K562 (cell line): ENCODE results near the gene ZNF547. TPM values are rescaled to one million over a fixed set of nuclear protein-coding genes. Genes with fewer than 3 reads are reported as not detected.

Source experiments
- ATAC-seq: fragments of 200-7000 bp; cut with Tn5 transposase; 3 replicates; pipeline ENCODE4 v1.9.1; 2020; ENCODE audit warnings: moderate library complexity
- BruUV-seq: library from RNA; stranded (reverse); fragments of 400-500 nt; replicated peaks from 2 replicates; lab custom pipeline; 2021; lab: Mats Ljungman, UMichigan
- CTCF ChIA-PET: fragments of 300-600 bp; formaldehyde crosslinking; extraction: SDS; loops from one replicate; lab custom pipeline; 2021; ENCODE audit warnings: low intra/inter-chr PET ratio; lab: Yijun Ruan, JAX
- POLR2A ChIA-PET: fragments of 300-600, 350-650 bp; sonication (Branson Sonifier 250); formaldehyde crosslinking; extraction: SDS; loops from one replicate; lab custom pipeline; 2021; ENCODE audit warnings: antibody characterized with exemption, inconsistent platforms; lab: Yijun Ruan, JAX
- DNase-seq, 4 experiments: peaks; one replicate each; pipeline versions ENCODE4 v3.0.0 to v3.0.0-alpha.2; 2011 to 2018; ENCODE audit warnings: low spot score in 3 of 4, mixed read lengths in 3 of 4; ENCODE audit errors: extremely low read depth in 1 of 4
- FAIRE-seq: peaks from 2 replicates; lab custom pipeline; 2011; peaks lifted over from hg19 to GRCh38; lab: Jason Lieb, UNC
- H2AFZ ChIP-seq: 2 replicates; pipeline ENCODE4 v1.6.0; 2011; ENCODE audit warnings: low read depth, low read length, control low read depth, inconsistent platforms
- H3K27ac ChIP-seq: fragments of 200-600 bp; 3 replicates; pipeline ENCODE4 v1.8.0; 2011; ENCODE audit warnings: low read depth, mild to moderate bottlenecking, control low read depth, inconsistent platforms, low read length, moderate library complexity, mixed read lengths; ENCODE audit errors: extremely low read depth
- H3K27me3 ChIP-seq, 2 experiments: fragments of 300-600 bp in 1 of 2; 2 replicates in 1 of 2; 3 replicates in 1 of 2; pipeline versions ENCODE4 v1.6.0 to v1.8.0; 2011; ENCODE audit warnings: inconsistent platforms in 2 of 2, low read length in 2 of 2, mild to moderate bottlenecking in 1 of 2, mixed read lengths in 1 of 2, moderate library complexity in 1 of 2; ENCODE audit not compliant: control insufficient read depth in 2 of 2, insufficient read depth in 2 of 2
- H3K36me3 ChIP-seq: fragments of 300-600 bp; 3 replicates; pipeline ENCODE4 v1.8.0; 2011; ENCODE audit warnings: mild to moderate bottlenecking, low read length, inconsistent platforms; ENCODE audit not compliant: control insufficient read depth, insufficient read depth
- H3K4me1 ChIP-seq, 2 experiments: fragments of 200-600 bp in 1 of 2; replicated peaks in 1 of 2; 2 replicates in 1 of 2; 3 replicates in 1 of 2; pipeline versions ENCODE4 v1.5.1 to v1.8.0; 2011; ENCODE audit warnings: inconsistent platforms in 2 of 2, low read length in 2 of 2, mild to moderate bottlenecking in 1 of 2, mixed read lengths in 1 of 2, moderate library complexity in 1 of 2; ENCODE audit not compliant: control insufficient read depth in 2 of 2, insufficient read depth in 2 of 2
- H3K4me2 ChIP-seq: 2 replicates; pipeline ENCODE4 v1.6.1; 2011; ENCODE audit warnings: low read length, control low read depth, inconsistent platforms, mixed read lengths; ENCODE audit not compliant: insufficient read depth
- H3K4me3 ChIP-seq: fragments of 200-600 bp; sonication (generic), shearing (Covaris generic); 2 replicates; pipeline ENCODE4 v1.5.1; 2016; ENCODE audit warnings: control low read depth, inconsistent platforms
- H3K79me2 ChIP-seq: fragments of 200-600 bp; 3 replicates; pipeline ENCODE4 v1.8.0; 2011; ENCODE audit warnings: low read length, inconsistent platforms; ENCODE audit not compliant: control insufficient read depth, insufficient read depth
- H3K9ac ChIP-seq, 2 experiments: 2 replicates each; pipeline versions ENCODE4 v1.6.0 to v1.6.1; 2011; ENCODE audit warnings: low read depth in 2 of 2, low read length in 2 of 2, control low read depth in 1 of 2, inconsistent platforms in 1 of 2, mild to moderate bottlenecking in 1 of 2, mixed read lengths in 1 of 2; ENCODE audit not compliant: insufficient read depth in 1 of 2
- H3K9me1 ChIP-seq: one replicate; pipeline ENCODE4 v1.6.0; 2011; ENCODE audit warnings: inconsistent platforms, mild to moderate bottlenecking, low read length, moderate library complexity; ENCODE audit not compliant: control insufficient read depth, insufficient read depth
- H3K9me3 ChIP-seq: replicated peaks from 2 replicates; pipeline ENCODE4 v1.5.1; 2011; ENCODE audit warnings: low read depth, low read length, inconsistent platforms; ENCODE audit not compliant: control insufficient read depth, insufficient read depth
- H4K20me1 ChIP-seq: replicated peaks from 2 replicates; pipeline ENCODE4 v1.6.1; 2011; ENCODE audit warnings: low read length, inconsistent platforms, mixed read lengths; ENCODE audit not compliant: control insufficient read depth, insufficient read depth
- FOSL1 ChIP-seq: fragments of 200-800 bp; sonication (Bioruptor generic); conservative IDR thresholded peaks from 2 replicates; pipeline ENCODE4 v1.6.1; 2016; ENCODE audit warnings: missing genetic modification characterization, missing compliant biosample characterization
- RCOR1 ChIP-seq, 2 experiments: IDR thresholded peaks; 2 replicates each; pipeline ENCODE4 v1.6.1; 2012; ENCODE audit warnings: low read depth in 2 of 2, low read length in 2 of 2, borderline replicate concordance in 1 of 2, improper control_type of control experiment in 1 of 2
- ZNF75A ChIP-seq: fragments of 450-650 bp; formaldehyde crosslinking; IDR thresholded peaks from 2 replicates; pipeline ENCODE4 v1.4.0; 2020; ENCODE audit warnings: mild to moderate bottlenecking
- whole genome bisulfite sequencing: fragments of 100-300 bp; shearing (Covaris generic); methylation state at CpG from one replicate; pipeline ENCODE4 v1.1.6; 2016; ENCODE audit warnings: low coverage, mixed read lengths; ENCODE audit not compliant: insufficient coverage; ENCODE audit errors: missing lambda C conversion rate; 5-methylcytosine and 5-hydroxymethylcytosine counted together
- in situ Hi-C: fragments of 300-500 bp; cut with MboI; formaldehyde crosslinking; loops from 4 replicates; pipeline ENCODE4 v1.15.0; 2018; ENCODE audit warnings: inconsistent platforms, mixed read lengths
- intact Hi-C: fragments of 100-400 bp; cut with micrococcal nuclease; formaldehyde crosslinking; loops from 2 replicates; pipeline ENCODE4 v1.14.2; 2022
- polyA plus RNA-seq, 8 experiments: library from polyadenylated mRNA; depleted of rRNA in 4 of 8; stranded (reverse) in 5 of 8; unstranded in 3 of 8; fragments of >200 nt; fragmentation: Nextera tagmentation in 2 of 8; fragmentation: Illumina TruSeq in 1 of 8; extraction: Ambion mirVana in 2 of 8; extraction: Trizol in 1 of 8; gene quantifications; 2 replicates each; pipeline versions ENCODE4 v1.2.1 to v1.2.3, GENCODE V29; 2011 to 2014; ENCODE audit warnings: inconsistent platforms in 1 of 8, missing spikeins in 1 of 8
- total RNA-seq, 7 experiments: library from RNA; depleted of rRNA in 6 of 7; stranded (reverse); fragments of >200 nt in 6 of 7; fragmentation: Illumina TruSeq in 2 of 7; extraction: Trizol in 2 of 7; gene quantifications; 2 replicates each; pipeline versions ENCODE4 v1.2.1 to v1.2.3, GENCODE V29; 2011 to 2021; ENCODE audit warnings: low replicate concordance in 1 of 7

The ZNF547 gene
- total and polyA plus RNA-seq, 9 of the 15 experiments (the other 6 are each of a cell fraction or from before 2014, with no cell fraction given), result 0.03 to 0.96 (median 0.30) TPM

- no TSS peak for BruUV-seq
- H3K9me3 ChIP-seq, result peaks cover 18% of the 10 kb centered on the region
- intact Hi-C loops, result no loop called here
Measured at GRCh38 chr19:57421037-57421436, 57.7 kb downstream of the ZNF547 start.

More at GRCh38 chr19:57421037-57421436, 57.7 kb downstream of the ZNF547 start:
- 85% methylated on average over 3 of the region's 3 CpGs for WGBS
- Histone ChIP-seq H3K4me1 (no peaks in the 10 kb centered on the region), H3K4me3 (no peak overlapping the region), H3K9ac (no peak overlapping the region), H4K20me1 (no peaks in the 10 kb centered on the region), H3K4me2 (no peak overlapping the region), H3K36me3 (peaks cover 33% of the 10 kb centered on the region), H3K27me3 (no peaks in the 10 kb centered on the region), H3K79me2 (no peaks in the 10 kb centered on the region), H3K27ac (no peak overlapping the region), H3K9me1 (no peaks in the 10 kb centered on the region), H2AFZ (no peak overlapping the region)
- FAIRE-seq, result no peak
- in situ Hi-C loops, result no loop called here
- POLR2A ChIA-PET, result interaction anchor here (0.6 kb wide), 1 partner anchor 61 kb away, joined by 3 read pairs; no protein-coding TSS in a partner anchor
- CTCF ChIA-PET, result no interaction called here
- ATAC-seq, result no peak
- DNase-seq, result no peak
- peak; percentile 80 for TF ChIP-seq ZNF75A (CRISPR knock-in tag)
- TF ChIP-seq RCOR1 (IDR thresholded peaks at IDR 0.05; ENCODE audit: borderline replicate concordance in 1 of 2, low read depth in 2 of 2, low read length in 2 of 2), result no peak
- no peak for TF ChIP-seq FOSL1 (tag)

Other genes with a start within 250 kb of the ZNF547 start
Only the 7 nearest of the 22 such genes appear.
- 18.5 and 22.1 TPM in 2 replicates for gene ZNF460, start 83.1 kb upstream of the ZNF547 start, total RNA-seq (2014; rRNA removed)
- gene ZNF460, start 83.1 kb upstream of the ZNF547 start, total RNA-seq (2014; rRNA removed; fragmentation: Illumina TruSeq; extraction: Trizol), result 36.2 and 36.7 TPM in 2 replicates
- 24.7 and 24.9 TPM in 2 replicates for gene ZNF460, start 83.1 kb upstream of the ZNF547 start, total RNA-seq (2015; rRNA removed; fragmentation: Illumina TruSeq; extraction: Trizol)
- gene ZNF460, start 83.1 kb upstream of the ZNF547 start, total RNA-seq (2021), result 28.0 and 29.6 TPM in 2 replicates
- 16.6 and 23.6 TPM in 2 replicates for gene ZNF460, start 83.1 kb upstream of the ZNF547 start, polyA plus RNA-seq (2011; rRNA removed)
- gene ZNF460, start 83.1 kb upstream of the ZNF547 start, polyA plus RNA-seq (2014; fragmentation: Illumina TruSeq; extraction: Trizol), result 1.1 and 1.2 TPM in 2 replicates
- under 1 TPM; 0.45 to 0.87 TPM for gene ZNF460, start 83.1 kb upstream of the ZNF547 start, polyA plus RNA-seq (2014; fragmentation: Nextera tagmentation; extraction: Ambion mirVana)
- gene ZNF460, start 83.1 kb upstream of the ZNF547 start, polyA plus RNA-seq (2014; rRNA removed), result 5.6 and 7.1 TPM in 2 replicates
- 2.4 and 3.0 TPM in 2 replicates for gene ZNF543, start 43.1 kb upstream of the ZNF547 start, total RNA-seq (2014; rRNA removed)
- 5.5 and 6.7 TPM in 2 replicates for gene ZNF543, start 43.1 kb upstream of the ZNF547 start, total RNA-seq (2014; rRNA removed; fragmentation: Illumina TruSeq; extraction: Trizol)
- gene ZNF543, start 43.1 kb upstream of the ZNF547 start, total RNA-seq (2015; rRNA removed; fragmentation: Illumina TruSeq; extraction: Trizol), result 3.8 and 4.5 TPM in 2 replicates
- gene ZNF543, start 43.1 kb upstream of the ZNF547 start, total RNA-seq (2021), result 3.8 and 4.7 TPM in 2 replicates
- gene ZNF543, start 43.1 kb upstream of the ZNF547 start, polyA plus RNA-seq (2011; rRNA removed), result 1.9 and 2.4 TPM in 2 replicates
- gene ZNF543, start 43.1 kb upstream of the ZNF547 start, polyA plus RNA-seq (2014; fragmentation: Illumina TruSeq; extraction: Trizol), result 1.1 and 1.2 TPM in 2 replicates
- under 1 TPM; 0.14 to 0.46 TPM for gene ZNF543, start 43.1 kb upstream of the ZNF547 start, polyA plus RNA-seq (2014; fragmentation: Nextera tagmentation; extraction: Ambion mirVana)
- 1.5 and 1.6 TPM in 2 replicates for gene ZNF543, start 43.1 kb upstream of the ZNF547 start, polyA plus RNA-seq (2014; rRNA removed)
- gene ZNF304, start 12.3 kb upstream of the ZNF547 start, total RNA-seq (2014; rRNA removed), result 2.3 and 3.6 TPM in 2 replicates
- 4.5 and 5.2 TPM in 2 replicates for gene ZNF304, start 12.3 kb upstream of the ZNF547 start, total RNA-seq (2014; rRNA removed; fragmentation: Illumina TruSeq; extraction: Trizol)
- 3.6 and 4.2 TPM in 2 replicates for gene ZNF304, start 12.3 kb upstream of the ZNF547 start, total RNA-seq (2015; rRNA removed; fragmentation: Illumina TruSeq; extraction: Trizol)
- gene ZNF304, start 12.3 kb upstream of the ZNF547 start, total RNA-seq (2021), result 3.6 and 4.2 TPM in 2 replicates
- gene ZNF304, start 12.3 kb upstream of the ZNF547 start, polyA plus RNA-seq (2011; rRNA removed), result 4.3 and 5.5 TPM in 2 replicates
- gene ZNF304, start 12.3 kb upstream of the ZNF547 start, polyA plus RNA-seq (2014; fragmentation: Illumina TruSeq; extraction: Trizol), result 3.3 and 3.4 TPM in 2 replicates
- 1 to 10 TPM in 1 of 2 experiments, under 1 TPM in 1; 0.82 to 1.0 TPM for gene ZNF304, start 12.3 kb upstream of the ZNF547 start, polyA plus RNA-seq (2014; fragmentation: Nextera tagmentation; extraction: Ambion mirVana)
- gene ZNF304, start 12.3 kb upstream of the ZNF547 start, polyA plus RNA-seq (2014; rRNA removed), result 2.0 and 2.1 TPM in 2 replicates
- 2.8 and 3.4 TPM in 2 replicates for gene TRAPPC2B, start within 50 bp of the ZNF547 start, total RNA-seq (2014; rRNA removed)
- 4.4 and 5.4 TPM in 2 replicates for gene TRAPPC2B, start within 50 bp of the ZNF547 start, total RNA-seq (2014; rRNA removed; fragmentation: Illumina TruSeq; extraction: Trizol)
- 3.3 and 3.5 TPM in 2 replicates for gene TRAPPC2B, start within 50 bp of the ZNF547 start, total RNA-seq (2015; rRNA removed; fragmentation: Illumina TruSeq; extraction: Trizol)
- 1.8 and 2.2 TPM in 2 replicates for gene TRAPPC2B, start within 50 bp of the ZNF547 start, total RNA-seq (2021)
- gene TRAPPC2B, start within 50 bp of the ZNF547 start, polyA plus RNA-seq (2011; rRNA removed), result 7.0 and 10.5 TPM in 2 replicates
- gene TRAPPC2B, start within 50 bp of the ZNF547 start, polyA plus RNA-seq (2014; fragmentation: Illumina TruSeq; extraction: Trizol), result 5.0 and 5.2 TPM in 2 replicates
- gene TRAPPC2B, start within 50 bp of the ZNF547 start, polyA plus RNA-seq (2014; fragmentation: Nextera tagmentation; extraction: Ambion mirVana), result 10 to 100 TPM; 13.1 to 20.4 TPM
- 4.0 and 4.6 TPM in 2 replicates for gene TRAPPC2B, start within 50 bp of the ZNF547 start, polyA plus RNA-seq (2014; rRNA removed)
- gene ZNF548, start 26.3 kb downstream of the ZNF547 start, total RNA-seq (2014; rRNA removed), result 4.0 and 5.0 TPM in 2 replicates
- 5.4 and 6.0 TPM in 2 replicates for gene ZNF548, start 26.3 kb downstream of the ZNF547 start, total RNA-seq (2014; rRNA removed; fragmentation: Illumina TruSeq; extraction: Trizol)
- gene ZNF548, start 26.3 kb downstream of the ZNF547 start, total RNA-seq (2015; rRNA removed; fragmentation: Illumina TruSeq; extraction: Trizol), result 4.6 and 5.8 TPM in 2 replicates
- 3.8 and 4.5 TPM in 2 replicates for gene ZNF548, start 26.3 kb downstream of the ZNF547 start, total RNA-seq (2021)
- 6.2 and 8.7 TPM in 2 replicates for gene ZNF548, start 26.3 kb downstream of the ZNF547 start, polyA plus RNA-seq (2011; rRNA removed)
- gene ZNF548, start 26.3 kb downstream of the ZNF547 start, polyA plus RNA-seq (2014; fragmentation: Illumina TruSeq; extraction: Trizol), result 3.0 and 3.6 TPM in 2 replicates
- gene ZNF548, start 26.3 kb downstream of the ZNF547 start, polyA plus RNA-seq (2014; fragmentation: Nextera tagmentation; extraction: Ambion mirVana), result 1 to 10 TPM; 1.5 to 2.7 TPM
- gene ZNF548, start 26.3 kb downstream of the ZNF547 start, polyA plus RNA-seq (2014; rRNA removed), result 3.2 and 5.0 TPM in 2 replicates
- gene ZNF17, start 47.6 kb downstream of the ZNF547 start, total RNA-seq (2014; rRNA removed), result 7.7 and 8.0 TPM in 2 replicates
- gene ZNF17, start 47.6 kb downstream of the ZNF547 start, total RNA-seq (2014; rRNA removed; fragmentation: Illumina TruSeq; extraction: Trizol), result 8.6 and 8.9 TPM in 2 replicates
- gene ZNF17, start 47.6 kb downstream of the ZNF547 start, total RNA-seq (2015; rRNA removed; fragmentation: Illumina TruSeq; extraction: Trizol), result 6.5 and 6.9 TPM in 2 replicates
- gene ZNF17, start 47.6 kb downstream of the ZNF547 start, total RNA-seq (2021), result 8.3 and 8.6 TPM in 2 replicates
- gene ZNF17, start 47.6 kb downstream of the ZNF547 start, polyA plus RNA-seq (2011; rRNA removed), result 6.9 and 7.3 TPM in 2 replicates
- gene ZNF17, start 47.6 kb downstream of the ZNF547 start, polyA plus RNA-seq (2014; fragmentation: Illumina TruSeq; extraction: Trizol), result 5.8 and 6.0 TPM in 2 replicates
- 1 to 10 TPM; 5.3 to 6.1 TPM for gene ZNF17, start 47.6 kb downstream of the ZNF547 start, polyA plus RNA-seq (2014; fragmentation: Nextera tagmentation; extraction: Ambion mirVana)
- 3.1 and 5.8 TPM in 2 replicates for gene ZNF17, start 47.6 kb downstream of the ZNF547 start, polyA plus RNA-seq (2014; rRNA removed)
- 13.7 and 20.1 TPM in 2 replicates for gene ZNF749, start 71.8 kb downstream of the ZNF547 start, total RNA-seq (2014; rRNA removed)
- 14.8 and 15.6 TPM in 2 replicates for gene ZNF749, start 71.8 kb downstream of the ZNF547 start, total RNA-seq (2014; rRNA removed; fragmentation: Illumina TruSeq; extraction: Trizol)
- gene ZNF749, start 71.8 kb downstream of the ZNF547 start, total RNA-seq (2015; rRNA removed; fragmentation: Illumina TruSeq; extraction: Trizol), result 13.8 and 15.0 TPM in 2 replicates
- gene ZNF749, start 71.8 kb downstream of the ZNF547 start, total RNA-seq (2021), result 16.3 and 19.2 TPM in 2 replicates
- 28.8 and 33.2 TPM in 2 replicates for gene ZNF749, start 71.8 kb downstream of the ZNF547 start, polyA plus RNA-seq (2011; rRNA removed)
- gene ZNF749, start 71.8 kb downstream of the ZNF547 start, polyA plus RNA-seq (2014; fragmentation: Illumina TruSeq; extraction: Trizol), result 13.7 and 17.5 TPM in 2 replicates
- gene ZNF749, start 71.8 kb downstream of the ZNF547 start, polyA plus RNA-seq (2014; fragmentation: Nextera tagmentation; extraction: Ambion mirVana), result 1 to 10 TPM; 5.3 to 7.8 TPM
- 19.4 and 24.2 TPM in 2 replicates for gene ZNF749, start 71.8 kb downstream of the ZNF547 start, polyA plus RNA-seq (2014; rRNA removed)